Upper lobe of right lung (tissue), 1 donor: ENCODE measurements around the gene ASMT. TPM values are rescaled to one million over a fixed set of nuclear protein-coding genes. Genes with fewer than 3 reads are reported as not detected.

Experiments
- ATAC-seq: fragments of 200-7000 bp; cut with Tn5 transposase; one replicate; pipeline ENCODE4 v1.9.1; 2020; ENCODE audit warnings: mild to moderate bottlenecking, moderate library complexity
- DNase-seq: peaks from one replicate; pipeline ENCODE4 v3.0.0-alpha.2; 2020
- H3K27ac ChIP-seq: fragments of 200-600 bp; one replicate; pipeline ENCODE4 v1.8.0; 2022
- H3K27me3 ChIP-seq: fragments of 200-600 bp; one replicate; pipeline ENCODE4 v1.8.0; 2022; ENCODE audit warnings: mild to moderate bottlenecking
- H3K36me3 ChIP-seq: fragments of 200-600 bp; one replicate; pipeline ENCODE4 v1.8.0; 2022
- H3K4me1 ChIP-seq: fragments of 200-600 bp; one replicate; pipeline ENCODE4 v1.8.0; 2022
- H3K4me3 ChIP-seq: fragments of 200-600 bp; one replicate; pipeline ENCODE4 v1.8.0; 2022; ENCODE audit warnings: mild to moderate bottlenecking
- H3K9me3 ChIP-seq: fragments of 200-600 bp; one replicate; pipeline ENCODE4 v1.8.0; 2022
- CTCF ChIP-seq: fragments of 200-600 bp; IDR thresholded peaks from one replicate; pipeline ENCODE4 v1.8.0; 2022; ENCODE audit warnings: antibody characterized with exemption
- intact Hi-C: fragments of 100-400 bp; cut with DNase I; formaldehyde crosslinking; loops from one replicate; pipeline ENCODE4 v1.11.0; 2022
- total RNA-seq: library from RNA; stranded (reverse); fragmentation: NEBNext Ultra II Directional; extraction: Animal tissue kit (Norgen Biotek cat#: 25700); gene quantifications from one replicate; pipeline ENCODE4 v1.2.1, GENCODE V29; 2021
- donor health status: DM: no; HTN: yes; CAD: no; lungs with severe emphysema.

The ASMT gene
- total RNA-seq, 1 donor from 2014 or later: not detected

GRCh38 chrX:1591102-1591862, 23.6 kb upstream of the ASMT start, which contains the start of gene AKAP17A:
Gene AKAP17A, plus strand, starts transcription at chrX:1591604. Its CDS starts 1,859 bp downstream, at chrX:1593463.
- intact Hi-C loops: no loop called here
- peak; percentile 96 for ATAC-seq

GRCh38 chrX:1591863-1592469, 22.9 kb upstream of the ASMT start:
- intact Hi-C loops: no loop called here
- peaks cover 36% of the 10 kb centered on the region for H3K36me3 ChIP-seq
- ATAC-seq: peak; percentile 28
- no peak for TF ChIP-seq CTCF
- H3K4me1 ChIP-seq: peaks cover 15% of the 10 kb centered on the region
- peak overlapping the region; percentile 79 for H3K4me3 ChIP-seq
- H3K27me3 ChIP-seq: no peaks in the 10 kb centered on the region
- peak overlapping the region; percentile 79 for H3K27ac ChIP-seq
- no peaks in the 10 kb centered on the region for H3K9me3 ChIP-seq
- DNase-seq: peak; percentile 72

More at GRCh38 chrX:1591102-1591862, 23.6 kb upstream of the ASMT start, which contains the start of gene AKAP17A:
- H3K27ac ChIP-seq: peak within 1 kb of the TSS; percentile 79
- H3K27me3 ChIP-seq: no peaks in the 10 kb centered on the region
- peak; percentile 5 for TF ChIP-seq CTCF
- H3K9me3 ChIP-seq: no peaks in the 10 kb centered on the region
- DNase-seq: peak; percentile 98
- H3K4me1 ChIP-seq: peaks cover 15% of the 10 kb centered on the region
- peak within 1 kb of the TSS; percentile 79 for H3K4me3 ChIP-seq
- peaks cover 31% of the 10 kb centered on the region for H3K36me3 ChIP-seq

GRCh38 chrX:1592470-1593142, 22.3 kb upstream of the ASMT start:
- Histone ChIP-seq H3K27me3 (no peaks in the 10 kb centered on the region), H3K4me1 (peaks cover 15% of the 10 kb centered on the region), H3K9me3 (no peaks in the 10 kb centered on the region), H3K27ac (peak overlapping the region; percentile 79), H3K4me3 (peak overlapping the region; percentile 79), H3K36me3 (peaks cover 42% of the 10 kb centered on the region)
- no peak for TF ChIP-seq CTCF
- DNase-seq: peak; percentile 66
- ATAC-seq: peak; percentile 19
- intact Hi-C loops: no loop called here

GRCh38 chrX:1593286-1594271, 21.3 kb upstream of the ASMT start:
- peak; percentile 63 for DNase-seq
- Histone ChIP-seq H3K27me3 (no peaks in the 10 kb centered on the region), H3K4me1 (peaks cover 15% of the 10 kb centered on the region), H3K36me3 (peaks cover 52% of the 10 kb centered on the region), H3K4me3 (peak overlapping the region; percentile 79), H3K27ac (no peak overlapping the region), H3K9me3 (no peaks in the 10 kb centered on the region)
- ATAC-seq: no peak
- intact Hi-C loops: no loop called here
- no peak for TF ChIP-seq CTCF

- peaks cover 15% of the 10 kb centered on the region for H3K4me1 ChIP-seq
- no peak overlapping the region for H3K4me3 ChIP-seq
- intact Hi-C loops: no loop called here
- peaks cover 73% of the 10 kb centered on the region for H3K36me3 ChIP-seq
- DNase-seq (peak; percentile 44), ATAC-seq (no peak)
- no peaks in the 10 kb centered on the region for H3K9me3 ChIP-seq
- no peak for TF ChIP-seq CTCF
- H3K27me3 ChIP-seq: no peaks in the 10 kb centered on the region
- no peak overlapping the region for H3K27ac ChIP-seq
Measured at GRCh38 chrX:1595711-1596060, 19.2 kb upstream of the ASMT start.
